DND-41 (cell line): ENCODE measurements around the gene PRICKLE2.

Experiments used
- ATAC-seq: fragments of 200-7000 bp; cut with Tn5 transposase; 3 replicates; pipeline ENCODE4 v1.9.1; 2021; ENCODE audit warnings: low read depth; ENCODE audit not compliant: insufficient read depth
- DNase-seq: peaks from one replicate; pipeline ENCODE4 v3.0.0-alpha.2; 2020
- H2AFZ ChIP-seq: 2 replicates; pipeline ENCODE4 v1.6.0; 2012; ENCODE audit warnings: low read depth, low read length
- H3K27ac ChIP-seq: 2 replicates; pipeline ENCODE4 v1.5.1; 2012; ENCODE audit warnings: low read length, inconsistent platforms
- H3K27me3 ChIP-seq: fragments of 200-600 bp; sonication (generic); 2 replicates; pipeline ENCODE4 v1.6.0; 2012; ENCODE audit warnings: low read length, mild to moderate bottlenecking, inconsistent platforms; ENCODE audit not compliant: insufficient read depth, poor library complexity
- H3K36me3 ChIP-seq: 2 replicates; pipeline ENCODE4 v1.5.1; 2012; ENCODE audit warnings: low read length, inconsistent platforms; ENCODE audit not compliant: insufficient read depth
- H3K4me1 ChIP-seq: 2 replicates; pipeline ENCODE4 v1.5.1; 2012; ENCODE audit warnings: mild to moderate bottlenecking, low read length; ENCODE audit not compliant: insufficient read depth
- H3K4me2 ChIP-seq: 2 replicates; pipeline ENCODE4 v1.6.0; 2012; ENCODE audit warnings: mild to moderate bottlenecking, moderate library complexity, low read length, inconsistent platforms; ENCODE audit not compliant: insufficient read depth
- H3K4me3 ChIP-seq, 2 experiments: fragments of 200-600 bp in 1 of 2; shearing (Covaris generic) in 1 of 2; 2 replicates each; pipeline ENCODE4 v1.5.1; 2012 to 2016; ENCODE audit warnings: inconsistent platforms in 2 of 2, low read length in 2 of 2, mild to moderate bottlenecking in 2 of 2, low read depth in 1 of 2, moderate library complexity in 1 of 2
- H3K79me2 ChIP-seq: 2 replicates; pipeline ENCODE4 v1.6.0; 2012; ENCODE audit warnings: low read length, inconsistent platforms; ENCODE audit not compliant: insufficient read depth
- H3K9ac ChIP-seq: 2 replicates; pipeline ENCODE4 v1.6.0; 2012; ENCODE audit warnings: low read depth, mild to moderate bottlenecking, inconsistent platforms, low read length, moderate library complexity
- H3K9me3 ChIP-seq: 2 replicates; pipeline ENCODE4 v1.5.1; 2012; ENCODE audit warnings: low read length, moderate library complexity, mild to moderate bottlenecking, inconsistent platforms; ENCODE audit not compliant: insufficient read depth, severe bottlenecking
- H4K20me1 ChIP-seq: 2 replicates; pipeline ENCODE4 v1.6.0; 2012; ENCODE audit warnings: low read length; ENCODE audit not compliant: insufficient read depth
- CTCF ChIP-seq: IDR thresholded peaks from 2 replicates; pipeline ENCODE4 v1.5.1; 2012; ENCODE audit warnings: borderline replicate concordance, low read length, moderate library complexity, mild to moderate bottlenecking; ENCODE audit not compliant: poor library complexity, severe bottlenecking; ENCODE audit errors: extremely low read depth
- EZH2 ChIP-seq: IDR thresholded peaks from 3 replicates; pipeline ENCODE4 v1.6.1; 2012; ENCODE audit warnings: borderline replicate concordance, low read depth, mild to moderate bottlenecking, moderate library complexity, low read length, inconsistent platforms; ENCODE audit not compliant: severe bottlenecking

PRICKLE2 gene

GRCh38 chr3:64099316-64099715 is 126.0 kb downstream of the PRICKLE2 start:
- ATAC-seq (no peak), DNase-seq (no peak)
- no peak overlapping the region for H3K9ac ChIP-seq
- H3K27ac ChIP-seq = no peak overlapping the region
- no peak overlapping the region for H2AFZ ChIP-seq
- no peaks in the 10 kb centered on the region for H4K20me1 ChIP-seq
- no peak overlapping the region for H3K4me2 ChIP-seq
- H3K4me1 ChIP-seq = no peaks in the 10 kb centered on the region
- no peaks in the 10 kb centered on the region for H3K36me3 ChIP-seq
- no peaks in the 10 kb centered on the region for H3K27me3 ChIP-seq
- H3K4me3 ChIP-seq = no peak overlapping the region
- no peak for TF ChIP-seq EZH2
- TF ChIP-seq CTCF = no peak
- H3K9me3 ChIP-seq = no peaks in the 10 kb centered on the region
- no peaks in the 10 kb centered on the region for H3K79me2 ChIP-seq

- Histone ChIP-seq H3K9ac (no peak overlapping the region), H3K4me3 (no peak overlapping the region), H3K27ac (no peak overlapping the region), H4K20me1 (no peaks in the 10 kb centered on the region), H3K79me2 (no peaks in the 10 kb centered on the region), H3K36me3 (no peaks in the 10 kb centered on the region), H3K4me2 (no peak overlapping the region), H3K27me3 (no peaks in the 10 kb centered on the region), H2AFZ (no peak overlapping the region), H3K9me3 (no peaks in the 10 kb centered on the region), H3K4me1 (no peaks in the 10 kb centered on the region)
- TF ChIP-seq CTCF (no peak), EZH2 (no peak)
- no peak for DNase-seq
- no peak for ATAC-seq
These were observed 126.6 kb downstream of the PRICKLE2 start for GRCh38 chr3:64098670-64099069.

DNA sequence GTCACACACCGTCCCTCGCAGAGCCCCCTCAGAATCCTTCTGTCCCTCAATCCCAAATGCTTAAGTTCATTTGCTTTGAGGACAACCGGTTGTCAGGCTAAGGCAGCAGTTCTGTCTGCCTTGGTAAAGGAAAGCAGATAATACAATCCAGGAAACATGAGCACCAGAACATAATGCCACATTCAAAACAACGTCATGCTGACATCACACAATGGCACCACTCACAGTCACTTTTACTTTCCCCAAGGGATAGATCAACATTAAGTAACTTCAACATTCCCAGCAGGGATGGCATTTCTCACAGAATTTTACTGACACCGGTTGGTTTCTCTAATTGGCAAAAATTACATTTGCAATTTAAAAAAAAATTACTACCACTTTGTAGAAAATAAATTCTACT is 127.3 kb downstream of the PRICKLE2 start:
- Histone ChIP-seq H3K36me3 (no peaks in the 10 kb centered on the region), H3K27ac (no peak overlapping the region), H3K4me1 (no peaks in the 10 kb centered on the region), H3K9me3 (no peaks in the 10 kb centered on the region), H3K79me2 (no peaks in the 10 kb centered on the region), H3K27me3 (no peaks in the 10 kb centered on the region), H3K4me2 (no peak overlapping the region), H4K20me1 (no peaks in the 10 kb centered on the region), H2AFZ (no peak overlapping the region), H3K9ac (no peak overlapping the region), H3K4me3 (no peak overlapping the region)
- no peak for TF ChIP-seq EZH2
- no peak for ATAC-seq
- DNase-seq = no peak

DNA sequence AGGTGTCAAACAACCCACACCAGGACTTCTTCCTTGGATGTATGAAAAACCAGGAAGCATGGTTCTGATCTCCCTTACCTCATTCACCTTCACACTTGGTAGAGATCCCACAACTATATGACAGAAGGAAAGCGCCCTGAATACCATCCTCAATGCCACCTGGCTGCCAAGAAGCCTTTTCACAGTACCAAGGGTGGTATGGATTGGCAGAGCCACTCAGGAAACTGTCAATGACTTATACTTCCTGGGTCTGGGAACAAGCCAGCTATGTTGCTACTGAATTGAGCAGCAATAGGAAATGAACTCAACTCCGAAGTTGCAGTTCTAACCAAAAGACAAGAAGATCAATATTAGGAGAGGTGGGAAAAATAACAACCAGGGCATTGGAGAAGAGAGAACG is 129.5 kb downstream of the PRICKLE2 start:
- H3K27me3 ChIP-seq = no peaks in the 10 kb centered on the region
- no peaks in the 10 kb centered on the region for H3K4me1 ChIP-seq
- H2AFZ ChIP-seq = no peak overlapping the region
- no peak for DNase-seq
- no peaks in the 10 kb centered on the region for H3K36me3 ChIP-seq
- TF ChIP-seq CTCF = no peak
- no peak for TF ChIP-seq EZH2
- no peak overlapping the region for H3K4me2 ChIP-seq
- H3K4me3 ChIP-seq = no peak overlapping the region
- no peak for ATAC-seq
- no peaks in the 10 kb centered on the region for H3K79me2 ChIP-seq
- no peak overlapping the region for H3K27ac ChIP-seq
- no peaks in the 10 kb centered on the region for H4K20me1 ChIP-seq
- H3K9me3 ChIP-seq = no peaks in the 10 kb centered on the region
- no peak overlapping the region for H3K9ac ChIP-seq
